Raji (cell line): ENCODE results near the gene GABRB1.

Source experiments
- POLR2A ChIP-seq: IDR thresholded peaks from 2 replicates; pipeline ENCODE4 v1.6.1; 2011; ENCODE audit warnings: low read depth, low read length, control low read depth; ENCODE audit not compliant: insufficient read depth

GABRB1 gene

GRCh38 chr4:47135210-47135609 lies 103.8 kb downstream of the GABRB1 start:
- no peak for TF ChIP-seq POLR2A

- no peak for TF ChIP-seq POLR2A
Observed at GRCh38 chr4:47143261-47143660, 111.9 kb downstream of the GABRB1 start.

GRCh38 chr4:47145630-47146029 lies 114.3 kb downstream of the GABRB1 start:
- TF ChIP-seq POLR2A = no peak

GRCh38 chr4:47154816-47155370 lies 123.5 kb downstream of the GABRB1 start:
- no peak for TF ChIP-seq POLR2A

- TF ChIP-seq POLR2A = no peak
Observed at GRCh38 chr4:47155919-47156318, 124.6 kb downstream of the GABRB1 start.

GRCh38 chr4:47160095-47160494 lies 128.7 kb downstream of the GABRB1 start:
- TF ChIP-seq POLR2A = no peak

GRCh38 chr4:47167081-47168035 lies 136.0 kb downstream of the GABRB1 start:
- TF ChIP-seq POLR2A = no peak

- TF ChIP-seq POLR2A = no peak
Observed at GRCh38 chr4:47184083-47184482, 152.7 kb downstream of the GABRB1 start.

GRCh38 chr4:47185761-47186160 lies 154.4 kb downstream of the GABRB1 start:
- no peak for TF ChIP-seq POLR2A

GRCh38 chr4:47187608-47188007 lies 156.2 kb downstream of the GABRB1 start:
- no peak for TF ChIP-seq POLR2A

- TF ChIP-seq POLR2A = no peak
Observed at GRCh38 chr4:47193179-47193578, 161.8 kb downstream of the GABRB1 start.

GRCh38 chr4:47194036-47194737 lies 162.8 kb downstream of the GABRB1 start:
- TF ChIP-seq POLR2A = no peak

- no peak for TF ChIP-seq POLR2A
Observed at GRCh38 chr4:47195706-47196105, 164.3 kb downstream of the GABRB1 start.

GRCh38 chr4:47198791-47199190 lies 167.4 kb downstream of the GABRB1 start:
- TF ChIP-seq POLR2A = no peak

GRCh38 chr4:47203593-47203992 lies 172.2 kb downstream of the GABRB1 start:
- TF ChIP-seq POLR2A = no peak

- no peak for TF ChIP-seq POLR2A
Observed at GRCh38 chr4:47207555-47207954, 176.2 kb downstream of the GABRB1 start.
